Renal cortex interstitium (tissue), 15 donors: Measurements from ENCODE around the gene CEBPZ. TPM values are rescaled to one million over a fixed set of nuclear protein-coding genes. Genes with fewer than 3 reads are reported as not detected.
A peak's percentile ranks its signal among the peaks of the same experiment; 100 is the strongest.

Source experiments
- DNase-seq, 11 donors: peaks; one replicate each; pipeline ENCODE4 v3.0.0-alpha.2; 2013; ENCODE audit warnings: low read depth in 9 of 11, low spot score in 4 of 11; ENCODE audit errors: extremely low read depth in 1 of 11
- long read RNA-seq, 16 experiments: transcript quantifications; one replicate each; lab custom pipeline, GENCODE V29; 2026
- polyA plus RNA-seq, 3 donors: library from polyadenylated mRNA; unstranded; fragments of 120-200 nt; gene quantifications; one replicate each; pipeline ENCODE4 v1.2.1, GENCODE V29; 2013; ENCODE audit not compliant: insufficient read length in 3 of 3

CEBPZ gene
- 100 to 1,000 TPM in 1 of 3 donors, 10 to 100 TPM in 2; 75.8 to 105 (median 85.7) TPM for polyA plus RNA-seq
- long read RNA-seq, donor 1, transcript CEBPZ-203 (5 exons, 611 nt) = major isoform, 10 of 11 reads
- long read RNA-seq, donor 1, partial matches to known transcripts = 0 of 11 reads
- long read RNA-seq, donor 1, other reads (novel, unspliced or antisense) = 0 of 11 reads
- long read RNA-seq, donor 2, transcript CEBPZ-203 (5 exons, 611 nt) = major isoform, 7 of 52 reads
- long read RNA-seq, donor 2, partial matches to known transcripts = 42 of 52 reads
- long read RNA-seq, donor 2, other reads (novel, unspliced or antisense) = 0 of 52 reads
- long read RNA-seq, donor 3, transcript CEBPZ-203 (5 exons, 611 nt) = major isoform, 14 of 54 reads
- long read RNA-seq, donor 3, transcript CEBPZ-201 (16 exons, 3,463 nt) = minor isoform, 11 of 54 reads
- long read RNA-seq, donor 3, partial matches to known transcripts = 29 of 54 reads
- long read RNA-seq, donor 3, other reads (novel, unspliced or antisense) = 0 of 54 reads
- long read RNA-seq, donor 4, transcript CEBPZ-203 (5 exons, 611 nt) = major isoform, 10 of 39 reads
- long read RNA-seq, donor 4, transcript CEBPZ-201 (16 exons, 3,463 nt) = minor isoform, 7 of 39 reads
- long read RNA-seq, donor 4, partial matches to known transcripts = 22 of 39 reads
- long read RNA-seq, donor 4, other reads (novel, unspliced or antisense) = 0 of 39 reads
- long read RNA-seq, donor 5 = 0 reads
- long read RNA-seq, donor 6, transcript CEBPZ-203 (5 exons, 611 nt) = major isoform, 18 of 55 reads
- long read RNA-seq, donor 6, partial matches to known transcripts = 33 of 55 reads
- long read RNA-seq, donor 6, other reads (novel, unspliced or antisense) = 0 of 55 reads
- long read RNA-seq, donor 7, transcript CEBPZ-203 (5 exons, 611 nt) = major isoform, 20 of 68 reads
- long read RNA-seq, donor 7, transcript CEBPZ-201 (16 exons, 3,463 nt) = minor isoform, 8 of 68 reads
- long read RNA-seq, donor 7, partial matches to known transcripts = 40 of 68 reads
- long read RNA-seq, donor 7, other reads (novel, unspliced or antisense) = 0 of 68 reads
- long read RNA-seq, donor 8, transcript CEBPZ-201 (16 exons, 3,463 nt) = minor isoform, 7 of 106 reads
- long read RNA-seq, donor 8, transcript CEBPZ-203 (5 exons, 611 nt) = major isoform, 26 of 106 reads
- long read RNA-seq, donor 8, partial matches to known transcripts = 64 of 106 reads
- long read RNA-seq, donor 8, other reads (novel, unspliced or antisense) = 9 of 106 reads
- long read RNA-seq, donor 9, transcript CEBPZ-201 (16 exons, 3,463 nt) = major isoform, 10 of 35 reads
- long read RNA-seq, donor 9, transcript CEBPZ-203 (5 exons, 611 nt) = minor isoform, 7 of 35 reads
- long read RNA-seq, donor 9, partial matches to known transcripts = 18 of 35 reads
- long read RNA-seq, donor 9, other reads (novel, unspliced or antisense) = 0 of 35 reads
- long read RNA-seq, donor 10, transcript CEBPZ-203 (5 exons, 611 nt) = major isoform, 22 of 67 reads
- long read RNA-seq, donor 10, transcript CEBPZ-201 (16 exons, 3,463 nt) = minor isoform, 9 of 67 reads
- long read RNA-seq, donor 10, partial matches to known transcripts = 36 of 67 reads
- long read RNA-seq, donor 10, other reads (novel, unspliced or antisense) = 0 of 67 reads
- long read RNA-seq, donor 11, partial matches to known transcripts = 13 of 19 reads
- long read RNA-seq, donor 11, other reads (novel, unspliced or antisense) = 0 of 19 reads
- long read RNA-seq, donor 12, transcript CEBPZ-203 (5 exons, 611 nt) = major isoform, 11 of 27 reads
- long read RNA-seq, donor 12, partial matches to known transcripts = 12 of 27 reads
- long read RNA-seq, donor 12, other reads (novel, unspliced or antisense) = 0 of 27 reads
- long read RNA-seq, donor 13, transcript CEBPZ-203 (5 exons, 611 nt) = major isoform, 19 of 98 reads
- long read RNA-seq, donor 13, transcript CEBPZ-201 (16 exons, 3,463 nt) = minor isoform, 7 of 98 reads
- long read RNA-seq, donor 13, partial matches to known transcripts = 72 of 98 reads
- long read RNA-seq, donor 13, other reads (novel, unspliced or antisense) = 0 of 98 reads
- long read RNA-seq, donor 14, transcript CEBPZ-203 (5 exons, 611 nt) = major isoform, 12 of 44 reads
- long read RNA-seq, donor 14, partial matches to known transcripts = 29 of 44 reads
- long read RNA-seq, donor 14, other reads (novel, unspliced or antisense) = 0 of 44 reads
- long read RNA-seq, donor 15, transcript CEBPZ-201 (16 exons, 3,463 nt) = major isoform, 7 of 19 reads
- long read RNA-seq, donor 15, transcript CEBPZ-203 (5 exons, 611 nt) = minor isoform, 5 of 19 reads
- long read RNA-seq, donor 15, partial matches to known transcripts = 7 of 19 reads
- long read RNA-seq, donor 15, other reads (novel, unspliced or antisense) = 0 of 19 reads
- long read RNA-seq, donor 16, transcript CEBPZ-201 (16 exons, 3,463 nt) = minor isoform, 14 of 163 reads
- long read RNA-seq, donor 16, transcript CEBPZ-203 (5 exons, 611 nt) = major isoform, 40 of 163 reads
- long read RNA-seq, donor 16, partial matches to known transcripts = 95 of 163 reads
- long read RNA-seq, donor 16, other reads (novel, unspliced or antisense) = 14 of 163 reads

DNA sequence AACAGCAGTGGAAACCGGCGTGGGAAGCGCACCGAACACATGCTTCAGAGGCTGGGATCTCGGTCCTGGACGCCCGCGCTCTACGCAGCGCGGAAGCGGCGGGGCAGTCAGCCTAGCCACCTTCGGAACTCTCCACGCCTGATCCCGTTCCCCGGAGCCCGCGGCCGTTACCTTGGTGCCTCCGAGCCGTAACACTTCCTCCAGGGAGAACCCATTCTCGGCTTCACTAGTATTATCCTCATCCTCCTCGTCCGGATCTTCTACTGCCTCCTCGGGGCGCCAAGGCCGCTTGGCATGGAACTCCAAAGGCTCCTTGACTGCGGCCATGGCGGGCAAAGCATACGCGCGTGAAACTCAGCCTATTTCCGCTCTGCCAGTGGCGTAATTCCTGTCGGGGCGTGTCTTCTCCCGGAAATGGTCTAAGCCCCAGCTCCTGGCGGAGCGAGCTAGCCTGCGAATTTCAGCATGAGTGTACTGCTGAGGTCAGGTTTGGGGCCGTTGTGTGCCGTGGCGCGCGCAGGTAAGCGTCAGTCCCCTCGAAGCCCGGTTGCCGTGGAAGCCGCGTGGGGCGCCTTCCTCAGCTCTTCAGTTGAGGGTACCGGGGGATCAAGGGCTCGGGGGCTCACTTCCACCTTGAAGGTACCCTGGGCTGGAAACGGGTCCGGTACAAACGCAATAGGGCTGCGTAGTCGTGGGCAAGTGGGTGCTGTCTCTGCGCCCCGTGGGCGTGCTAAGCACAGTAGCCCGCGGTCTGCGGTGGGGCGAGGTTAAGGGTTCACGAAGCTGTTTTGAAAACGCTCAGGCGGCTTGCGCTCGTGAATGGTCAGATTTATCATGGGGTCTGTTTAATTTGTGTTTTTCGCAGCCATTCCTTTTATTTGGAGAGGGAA is at the start of gene CEBPZ, which contains the start of gene NDUFAF7:
CEBPZ (minus strand) TSS at position 356 of the 890 bp plus-strand sequence; CDS start at position 327, 29 bp downstream.
NDUFAF7 (plus strand) TSS at position 418 of the 890 bp plus-strand sequence; CDS start at position 466, 48 bp downstream.
- DNase-seq = peak; percentile 80 to 93 (median 88)

DNA sequence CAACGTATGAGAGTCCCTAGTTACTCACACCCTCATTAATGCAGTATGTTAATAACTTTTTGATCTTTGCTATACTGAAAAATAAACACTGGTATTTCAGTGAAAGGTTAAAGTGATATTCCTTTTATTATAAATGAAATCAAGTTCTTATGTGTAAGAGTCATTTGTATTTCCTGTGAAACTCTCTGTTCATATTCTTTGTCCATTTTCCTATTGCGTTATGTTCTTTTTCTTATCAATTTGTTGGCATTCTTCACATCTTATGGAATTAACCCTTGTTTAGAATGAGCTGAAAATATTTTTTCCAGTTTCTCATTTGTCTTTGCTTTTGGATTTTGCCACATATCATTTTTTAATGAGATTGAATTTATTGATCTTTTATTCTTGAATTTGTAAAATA is 44.9 kb upstream of the CEBPZ start:
- DNase-seq = no peak

GRCh38 chr2:37274359-37274965 is 43.1 kb upstream of the CEBPZ start:
- DNase-seq = no peak

GRCh38 chr2:37271376-37272067 is 40.1 kb upstream of the CEBPZ start:
- no peak for DNase-seq

- DNase-seq = no peak
Observed at GRCh38 chr2:37268111-37268510, 36.7 kb upstream of the CEBPZ start.

DNA sequence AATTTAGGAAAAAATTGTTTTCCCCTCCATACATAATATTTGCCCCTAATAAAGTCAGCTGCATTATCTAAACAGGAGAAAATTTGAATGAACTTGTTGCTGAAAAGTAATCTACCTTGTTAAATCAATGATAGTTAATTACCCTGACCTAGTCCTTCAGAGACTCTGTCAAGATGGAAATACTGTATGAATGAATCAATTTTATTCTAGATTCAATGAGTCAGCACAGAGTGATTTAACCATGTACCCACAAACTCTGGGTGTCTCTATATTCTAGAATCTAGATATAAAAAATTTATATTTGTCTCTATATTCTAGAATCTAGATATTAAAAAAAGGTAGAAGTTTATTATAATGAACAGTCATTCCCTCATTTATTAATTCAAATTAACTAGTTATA is 36.3 kb upstream of the CEBPZ start:
- DNase-seq = no peak

GRCh38 chr2:37263839-37264238 is 32.4 kb upstream of the CEBPZ start:
- no peak for DNase-seq

GRCh38 chr2:37262522-37262921 is 31.1 kb upstream of the CEBPZ start:
- DNase-seq = no peak

DNA sequence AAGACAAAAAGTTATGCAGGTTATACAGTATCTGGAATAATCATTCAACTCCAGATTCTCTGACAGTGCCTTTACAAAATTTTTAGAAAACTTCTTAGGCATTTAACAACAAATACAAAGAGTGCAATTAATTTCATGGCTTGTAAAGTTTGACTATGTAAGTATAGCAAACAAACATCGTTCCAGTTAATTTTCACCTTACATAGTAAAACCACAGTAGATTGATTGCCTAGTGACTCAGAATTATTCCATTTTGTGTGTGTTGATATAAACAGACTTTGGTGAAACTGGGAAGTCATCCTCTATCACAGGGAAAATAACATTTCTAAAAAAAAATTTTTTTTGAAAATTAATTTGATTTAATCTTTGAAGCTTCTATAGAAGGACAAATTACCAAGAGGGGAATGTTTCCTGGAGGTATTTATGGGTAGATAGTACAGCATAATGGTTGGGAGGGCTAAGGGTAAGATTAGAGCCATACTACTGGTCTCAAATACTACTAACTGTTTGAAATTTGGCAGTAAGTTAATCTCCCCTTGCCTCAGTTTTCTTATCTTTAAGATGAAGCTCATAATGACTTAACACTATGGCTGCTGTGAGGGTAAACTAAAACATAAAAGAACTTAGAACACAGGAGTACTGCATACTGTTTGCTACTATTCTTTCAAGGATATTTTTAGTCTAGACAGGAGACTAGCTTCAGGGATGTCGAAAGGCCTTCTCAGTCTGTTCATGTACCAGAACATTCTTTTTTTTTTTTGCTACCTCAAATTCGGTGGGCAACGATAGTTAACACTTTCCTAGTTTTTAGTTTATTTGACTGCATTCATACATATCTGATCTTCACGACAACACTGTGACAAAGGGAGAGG is 19.7 kb upstream of the CEBPZ start:
- DNase-seq = no peak

- DNase-seq = no peak
Observed at GRCh38 chr2:37246205-37246604, 14.8 kb upstream of the CEBPZ start.

DNA sequence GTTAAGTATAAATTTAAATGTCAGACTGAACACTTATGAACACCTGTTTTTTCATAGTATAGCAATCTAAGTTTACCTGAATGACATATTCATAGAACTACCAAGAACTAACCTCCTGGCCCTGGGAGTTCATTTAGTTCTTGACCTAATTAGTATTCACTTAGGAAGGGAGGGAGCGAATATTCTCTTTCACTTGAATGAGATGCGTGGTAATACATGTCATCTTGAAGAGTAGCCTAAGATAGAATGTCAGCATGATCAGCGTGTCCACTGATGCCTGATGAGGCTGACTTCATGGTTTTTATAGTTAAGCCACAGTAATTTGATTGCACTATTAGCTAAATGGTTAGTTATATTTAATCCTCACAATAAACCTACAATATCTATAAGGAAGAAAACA is 13.4 kb upstream of the CEBPZ start:
- no peak for DNase-seq

GRCh38 chr2:37244017-37244416 is 12.6 kb upstream of the CEBPZ start:
- DNase-seq = no peak

- DNase-seq = no peak
Observed at GRCh38 chr2:37243435-37243834, 12.0 kb upstream of the CEBPZ start.
